MM.1S (cell line): Measurements from ENCODE around the gene ZBTB47.

Experiments used
- DNase-seq: peaks from one replicate; pipeline ENCODE4 v3.0.0-alpha.2; 2015
- H2AFZ ChIP-seq: fragments of 300-600 bp; sonication (generic); 2 replicates; pipeline ENCODE4 v1.6.0; 2016; ENCODE audit warnings: antibody characterized with exemption, low read length
- H3F3A ChIP-seq: fragments of 300-600 bp; sonication (generic); 2 replicates; pipeline ENCODE4 v1.6.1; 2016; ENCODE audit warnings: mild to moderate bottlenecking, antibody characterized with exemption, low read length, moderate library complexity, mixed read lengths; ENCODE audit not compliant: insufficient read depth
- H3K27ac ChIP-seq: fragments of 300-600 bp; sonication (generic); 2 replicates; pipeline ENCODE4 v1.5.1; 2016; ENCODE audit warnings: mild to moderate bottlenecking, low read length
- H3K27me3 ChIP-seq: fragments of 300-600 bp; sonication (generic); replicated peaks from 2 replicates; pipeline ENCODE4 v1.6.0; 2016; ENCODE audit warnings: low read length; ENCODE audit not compliant: insufficient read depth
- H3K36me3 ChIP-seq: fragments of 300-600 bp; sonication (generic); replicated peaks from 2 replicates; pipeline ENCODE4 v1.6.1; 2016; ENCODE audit warnings: mild to moderate bottlenecking, low read length, mixed read lengths; ENCODE audit not compliant: insufficient read depth
- H3K4me1 ChIP-seq: fragments of 300-600 bp; sonication (generic); 2 replicates; pipeline ENCODE4 v1.6.1; 2016; ENCODE audit warnings: low read length, mixed read lengths
- H3K4me2 ChIP-seq: fragments of 300-600 bp; sonication (generic); 2 replicates; pipeline ENCODE4 v1.6.0; 2016; ENCODE audit warnings: low read depth, low read length
- H3K4me3 ChIP-seq: fragments of 300-600 bp; sonication (generic); 2 replicates; pipeline ENCODE4 v1.5.1; 2016; ENCODE audit warnings: low read length, mixed read lengths
- H3K79me2 ChIP-seq: fragments of 300-600 bp; sonication (generic); 2 replicates; pipeline ENCODE4 v1.6.1; 2016; ENCODE audit warnings: mixed run types, low read length, mixed read lengths
- H3K9ac ChIP-seq: fragments of 300-600 bp; sonication (generic); 2 replicates; pipeline ENCODE4 v1.6.1; 2016; ENCODE audit warnings: low read length, mixed read lengths
- H3K9me2 ChIP-seq: fragments of 300-600 bp; sonication (generic); replicated peaks from 2 replicates; pipeline ENCODE4 v1.6.1; 2016; ENCODE audit warnings: mild to moderate bottlenecking, low read length, mixed read lengths; ENCODE audit not compliant: insufficient read depth
- H3K9me3 ChIP-seq: fragments of 300-600 bp; sonication (generic); replicated peaks from 2 replicates; pipeline ENCODE4 v1.6.1; 2016; ENCODE audit warnings: mild to moderate bottlenecking, low read length, mixed read lengths; ENCODE audit not compliant: insufficient read depth
- H4K20me1 ChIP-seq: fragments of 300-600 bp; sonication (generic); 2 replicates; pipeline ENCODE4 v1.6.1; 2016; ENCODE audit warnings: mild to moderate bottlenecking, low read length, moderate library complexity, mixed read lengths; ENCODE audit not compliant: insufficient read depth
- EZH2 ChIP-seq: fragments of 300-600 bp; sonication (generic); optimal IDR thresholded peaks from 2 replicates; pipeline ENCODE3; 2017; ENCODE audit warnings: low read depth, mild to moderate bottlenecking, antibody characterized with exemption, low read length, mixed read lengths
- EZH2phosphoT487 ChIP-seq: fragments of 300-600 bp; sonication (generic); IDR thresholded peaks from 2 replicates; pipeline ENCODE4 v1.6.1; 2018; ENCODE audit warnings: antibody characterized with exemption, low read length
- TF ChIP-seq, protein P1 (sequence below): fragments of 300-600 bp; sonication (generic); IDR thresholded peaks from 2 replicates; pipeline ENCODE4 v1.5.1; 2016; ENCODE audit warnings: antibody characterized with exemption, low read length, mixed read lengths

The ZBTB47 gene

GRCh38 chr3:42633544-42633943 is 20.0 kb upstream of the ZBTB47 start:
- Histone ChIP-seq H3K9me3 (no peaks in the 10 kb centered on the region), H2AFZ (no peak overlapping the region), H3K27me3 (no peaks in the 10 kb centered on the region), H3K79me2 (no peaks in the 10 kb centered on the region), H3F3A (peaks cover 15% of the 10 kb centered on the region), H3K27ac (no peak overlapping the region), H3K4me2 (no peak overlapping the region), H3K9me2 (no peaks in the 10 kb centered on the region), H3K36me3 (peaks cover 8% of the 10 kb centered on the region; the same call in 1 of the 2 replicates), H3K4me1 (peaks cover 10% of the 10 kb centered on the region), H4K20me1 (no peaks in the 10 kb centered on the region), H3K9ac (no peak overlapping the region), H3K4me3 (no peak overlapping the region)
- TF ChIP-seq EZH2 (no peak), EZH2phosphoT487 (no peak)
- TF ChIP-seq, protein P1, sequence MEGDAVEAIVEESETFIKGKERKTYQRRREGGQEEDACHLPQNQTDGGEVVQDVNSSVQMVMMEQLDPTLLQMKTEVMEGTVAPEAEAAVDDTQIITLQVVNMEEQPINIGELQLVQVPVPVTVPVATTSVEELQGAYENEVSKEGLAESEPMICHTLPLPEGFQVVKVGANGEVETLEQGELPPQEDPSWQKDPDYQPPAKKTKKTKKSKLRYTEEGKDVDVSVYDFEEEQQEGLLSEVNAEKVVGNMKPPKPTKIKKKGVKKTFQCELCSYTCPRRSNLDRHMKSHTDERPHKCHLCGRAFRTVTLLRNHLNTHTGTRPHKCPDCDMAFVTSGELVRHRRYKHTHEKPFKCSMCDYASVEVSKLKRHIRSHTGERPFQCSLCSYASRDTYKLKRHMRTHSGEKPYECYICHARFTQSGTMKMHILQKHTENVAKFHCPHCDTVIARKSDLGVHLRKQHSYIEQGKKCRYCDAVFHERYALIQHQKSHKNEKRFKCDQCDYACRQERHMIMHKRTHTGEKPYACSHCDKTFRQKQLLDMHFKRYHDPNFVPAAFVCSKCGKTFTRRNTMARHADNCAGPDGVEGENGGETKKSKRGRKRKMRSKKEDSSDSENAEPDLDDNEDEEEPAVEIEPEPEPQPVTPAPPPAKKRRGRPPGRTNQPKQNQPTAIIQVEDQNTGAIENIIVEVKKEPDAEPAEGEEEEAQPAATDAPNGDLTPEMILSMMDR = no peak
- no peak for DNase-seq

DNA sequence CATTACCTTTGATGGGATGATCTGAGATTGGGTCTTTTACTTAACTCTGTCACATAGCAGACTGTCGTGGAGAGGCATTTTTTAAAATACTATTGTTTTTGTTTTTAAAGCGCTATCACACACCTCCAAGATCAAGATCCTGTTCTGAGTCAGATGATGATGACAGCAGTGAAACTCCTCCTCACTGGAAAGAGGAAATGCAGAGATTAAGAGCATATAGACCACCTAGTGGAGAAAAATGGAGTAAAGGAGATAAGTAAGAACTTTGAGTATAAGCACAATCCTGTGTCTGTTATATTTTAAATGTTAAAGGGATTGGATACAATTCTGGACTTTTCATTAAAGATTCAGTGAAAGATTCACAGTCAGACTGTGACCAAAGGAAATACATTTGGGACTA is 18.4 kb upstream of the ZBTB47 start:
- H3K36me3 ChIP-seq = peaks cover 8% of the 10 kb centered on the region; the same call in 1 of the 2 replicates

GRCh38 chr3:42637001-42637400 is 16.5 kb upstream of the ZBTB47 start:
- H3K27me3 ChIP-seq = no peaks in the 10 kb centered on the region
- H2AFZ ChIP-seq = no peak overlapping the region
- H3F3A ChIP-seq = peaks cover 18% of the 10 kb centered on the region
- peaks cover 8% of the 10 kb centered on the region; the same call in 1 of the 2 replicates for H3K36me3 ChIP-seq
- no peak for DNase-seq
- no peak overlapping the region for H3K27ac ChIP-seq
- H3K9ac ChIP-seq = no peak overlapping the region
- no peak overlapping the region for H3K4me3 ChIP-seq
- no peak for TF ChIP-seq EZH2
- peaks cover 16% of the 10 kb centered on the region for H3K4me1 ChIP-seq
- no peaks in the 10 kb centered on the region for H3K9me3 ChIP-seq
- no peaks in the 10 kb centered on the region for H3K9me2 ChIP-seq
- H4K20me1 ChIP-seq = no peaks in the 10 kb centered on the region
- peaks cover 21% of the 10 kb centered on the region for H3K79me2 ChIP-seq
- H3K4me2 ChIP-seq = peak overlapping the region; percentile 72; the same call in 1 of the 2 replicates

More for the DNA sequence above, 18.4 kb upstream of the ZBTB47 start:
- no peaks in the 10 kb centered on the region for H4K20me1 ChIP-seq
- no peaks in the 10 kb centered on the region for H3K9me3 ChIP-seq
- H3K4me1 ChIP-seq = peaks cover 16% of the 10 kb centered on the region
- H3F3A ChIP-seq = peaks cover 18% of the 10 kb centered on the region
- no peaks in the 10 kb centered on the region for H3K27me3 ChIP-seq
- H3K4me3 ChIP-seq = no peak overlapping the region
- H3K79me2 ChIP-seq = peaks cover 14% of the 10 kb centered on the region
- no peak for TF ChIP-seq EZH2
- TF ChIP-seq EZH2phosphoT487 = no peak
- TF ChIP-seq, protein P1 = no peak
- H3K4me2 ChIP-seq = no peak overlapping the region
- H3K9ac ChIP-seq = no peak overlapping the region
- H3K9me2 ChIP-seq = no peaks in the 10 kb centered on the region
- H2AFZ ChIP-seq = no peak overlapping the region
- no peak for DNase-seq
- no peak overlapping the region for H3K27ac ChIP-seq

DNA sequence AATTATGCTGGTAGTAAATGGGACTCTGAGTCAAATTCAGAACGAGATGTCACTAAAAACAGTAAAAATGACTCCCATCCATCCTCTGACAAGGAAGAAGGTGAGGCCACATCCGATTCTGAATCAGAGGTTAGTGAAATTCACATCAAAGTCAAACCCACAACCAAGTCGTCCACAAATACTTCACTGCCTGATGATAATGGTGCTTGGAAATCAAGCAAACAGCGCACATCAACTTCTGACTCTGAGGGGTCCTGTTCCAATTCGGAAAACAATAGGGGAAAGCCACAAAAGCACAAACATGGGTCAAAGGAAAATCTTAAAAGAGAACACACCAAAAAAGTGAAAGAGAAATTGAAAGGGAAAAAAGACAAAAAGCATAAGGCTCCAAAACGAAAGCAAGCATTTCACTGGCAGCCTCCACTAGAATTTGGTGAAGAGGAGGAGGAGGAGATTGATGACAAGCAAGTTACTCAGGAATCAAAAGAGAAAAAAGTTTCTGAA is 15.1 kb upstream of the ZBTB47 start:
- TF ChIP-seq, protein P1 = no peak
- TF ChIP-seq EZH2phosphoT487 = no peak
- TF ChIP-seq EZH2 = no peak
- H3K79me2 ChIP-seq = peaks cover 21% of the 10 kb centered on the region
- peaks cover 16% of the 10 kb centered on the region for H3K4me1 ChIP-seq
- peak overlapping the region; percentile 36 for H2AFZ ChIP-seq
- no peaks in the 10 kb centered on the region for H3K9me3 ChIP-seq
- DNase-seq = peak; percentile 66
- peak overlapping the region; percentile 17; the same call in 1 of the 2 replicates for H3K9ac ChIP-seq
- peaks cover 18% of the 10 kb centered on the region for H3F3A ChIP-seq
- no peaks in the 10 kb centered on the region for H3K9me2 ChIP-seq
- H3K4me2 ChIP-seq = peak overlapping the region; percentile 72
- no peaks in the 10 kb centered on the region for H4K20me1 ChIP-seq
- H3K36me3 ChIP-seq = peaks cover 10% of the 10 kb centered on the region; the same call in 1 of the 2 replicates
- peak overlapping the region; percentile 53; the same call in 1 of the 2 replicates for H3K27ac ChIP-seq
- H3K27me3 ChIP-seq = no peaks in the 10 kb centered on the region
- H3K4me3 ChIP-seq = peak overlapping the region; percentile 52
